Measurements from ENCODE around the gene IL24. TPM values are rescaled to one million over a fixed set of nuclear protein-coding genes. Genes with fewer than 3 reads are reported as not detected.

The IL24 gene
- total and polyA plus RNA-seq, 10 of the 15 experiments (the other 5 are each of a cell fraction or from before 2014, with no cell fraction given) = 0.05 to 19.8 (median 0.35) TPM; not detected in 1

- peak; percentile 52; the same call in 1 of the 2 replicates for TF ChIP-seq NKRF (conservative IDR thresholded peaks at IDR 0.05)
These were observed 33.1 kb downstream of the IL24 start (continued) for GRCh38 chr1:206930210-206930798.

DNA sequence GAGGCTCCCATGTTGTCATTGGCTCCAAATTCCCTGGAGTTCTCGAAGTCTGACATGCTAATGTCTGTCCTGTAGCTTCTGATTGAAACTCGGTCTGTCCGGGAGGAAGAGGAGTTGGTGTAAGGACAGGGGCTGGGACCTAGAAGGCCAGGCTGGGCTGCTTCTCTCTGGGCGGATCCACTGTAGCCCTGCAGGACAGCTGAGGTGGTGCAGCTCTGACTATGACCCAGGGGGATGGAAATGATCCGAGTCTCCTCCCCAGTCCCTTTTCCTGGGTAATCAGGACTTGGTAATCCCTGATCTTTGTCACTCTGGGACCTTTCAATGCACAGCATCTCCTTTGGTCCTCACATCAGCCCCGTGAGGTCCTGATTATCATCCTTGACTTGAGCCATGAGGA is 34.5 kb downstream of the IL24 start:
- FAIRE-seq (no peak), ATAC-seq (no peak), DNase-seq (ENCODE audit: low read depth, low spot score) (no peak)
- no peaks in the 10 kb centered on the region for H3K27me3 ChIP-seq (replicated peaks in 1 of 2; ENCODE audit: control insufficient read depth in 2 of 2, insufficient read depth in 2 of 2, low read length in 1 of 2)
- SMC1A ChIA-PET (ENCODE audit: uncharacterized antibody, unreplicated experiment) = interaction anchor here (0.6 to 10.3 kb wide), 28 partner anchors 9 to 301 kb away, joined by 3 to 431 read pairs (median 5); partner anchors contain the start of genes FCAMR, FCMR, IL19 and IL20
- POLR2A ChIA-PET = interaction anchor here (0.5 to 13.3 kb wide), 7 partner anchors 15 to 653 kb away, joined by 3 to 222 read pairs (median 4); partner anchors contain the start of gene FCMR
- WGBS (ENCODE audit: insufficient coverage, insufficient replicate concordance, low lambda C conversion rate, missing lambda C conversion rate) = 98% methylated on average over 6 of the region's 6 CpGs
- in situ Hi-C loops (cut with MboI) (no loop called here), intact Hi-C loops (cut with micrococcal nuclease; ENCODE audit: unreplicated experiment) (loop anchor here (5.0 kb wide), 1 partner anchor 121 kb away; the partner anchor contains the start of genes PFKFB2 and YOD1)
- RAD21 ChIA-PET (ENCODE audit: unreplicated experiment) = interaction anchor here (0.7 to 13.5 kb wide), 17 partner anchors 14 to 296 kb away, joined by 3 to 371 read pairs (median 7); partner anchors contain the start of genes DYRK3 and FCMR
- H3K27ac ChIP-seq (ENCODE audit: control insufficient read depth, insufficient read depth) = peak overlapping the region; percentile 99
- TF ChIP-seq CTCF (IDR thresholded peaks at IDR 0.05 in 2 of 3, conservative IDR thresholded peaks at IDR 0.05 in 1 of 3; ENCODE audit: control insufficient read depth in 2 of 3, extremely low read depth in 1 of 3, insufficient read depth in 1 of 3, low read depth in 3 of 3, low read length in 3 of 3) (peak in 2 of 3 experiments; percentile 24 to 39; a peak in 2 of 6 replicates), HDAC6 (IDR thresholded peaks at IDR 0.05; ENCODE audit: unreplicated experiment) (no peak), EED (IDR thresholded peaks at IDR 0.05; ENCODE audit: low read depth) (peak; percentile 14; the same call in 1 of the 2 replicates)
- peaks cover 46% of the 10 kb centered on the region for H3K4me1 ChIP-seq (ENCODE audit: control insufficient read depth, insufficient read depth, low read length)
- H3K4me2 ChIP-seq (ENCODE audit: control insufficient read depth, insufficient read depth) = peak overlapping the region; percentile 17
- no peak overlapping the region for H3K9ac ChIP-seq (ENCODE audit: control insufficient read depth, insufficient read depth, low read length)
- no peaks in the 10 kb centered on the region for H3K36me3 ChIP-seq (ENCODE audit: control insufficient read depth in 2 of 2, insufficient read depth in 2 of 2, low read length in 1 of 2)
- no peaks in the 10 kb centered on the region for H4K20me1 ChIP-seq (ENCODE audit: control insufficient read depth, insufficient read depth)
- CTCF ChIA-PET = interaction anchor here (0.7 to 13.5 kb wide), 30 partner anchors 11 to 411 kb away, joined by 3 to 643 read pairs (median 7); partner anchors contain the start of genes DYRK3, FCAMR, FCMR and IL20
- H3K9me3 ChIP-seq (replicated peaks; ENCODE audit: control insufficient read depth, insufficient read depth, low read length) = no peaks in the 10 kb centered on the region
- no peak overlapping the region; the same call in 1 of the 2 replicates for H2AFZ ChIP-seq (ENCODE audit: control insufficient read depth, low read depth, low read length)
- no TSS peak for BruUV-seq (replicated peaks)
- no peak overlapping the region for H3K4me3 ChIP-seq
- no peaks in the 10 kb centered on the region for H3K79me2 ChIP-seq (ENCODE audit: control insufficient read depth, insufficient read depth, low read length)
